Common myeloid progenitor, CD34-positive (primary cell): Measurements from ENCODE around the gene NTN3.

Source experiments
- CTCF ChIA-PET: fragments of 350-600 bp; sonication (Branson Sonifier 250); formaldehyde crosslinking; loops from one replicate; lab custom pipeline; 2021; ENCODE audit warnings: antibody characterized with exemption; lab: Charles Lee
- POLR2A ChIA-PET: fragments of 350-600 bp; sonication (Branson Sonifier 250); formaldehyde crosslinking; loops from one replicate; lab custom pipeline; 2021; ENCODE audit warnings: antibody characterized with exemption; lab: Charles Lee
- DNase-seq, 3 donors: peaks; one replicate each; pipeline versions ENCODE4 v3.0.0 to v3.0.0-alpha.2; 2013
- H3K27ac ChIP-seq, 2 experiments: 1 replicate in 1 of 2; 2 replicates in 1 of 2; pipeline ENCODE4 v1.7.0; 2013; ENCODE audit warnings: inconsistent platforms in 2 of 2, low read length in 2 of 2, mild to moderate bottlenecking in 2 of 2, low read depth in 1 of 2, moderate library complexity in 1 of 2; ENCODE audit not compliant: severe bottlenecking in 2 of 2, insufficient read depth in 1 of 2, poor library complexity in 1 of 2
- H3K27me3 ChIP-seq, 5 experiments: replicated peaks in 2 of 5; 1 replicate in 3 of 5; 2 replicates in 2 of 5; pipeline versions ENCODE4 v1.6.1 to v1.7.0; 2013; ENCODE audit warnings: low read length in 4 of 5, mild to moderate bottlenecking in 2 of 5, moderate library complexity in 2 of 5, inconsistent platforms in 1 of 5; ENCODE audit not compliant: insufficient read depth in 5 of 5, control insufficient read depth in 4 of 5
- H3K36me3 ChIP-seq, 4 experiments: 1 replicate in 2 of 4; 2 replicates in 2 of 4; pipeline versions ENCODE4 v1.6.1 to v1.7.0; 2013; ENCODE audit warnings: low read length in 3 of 4, control low read depth in 1 of 4, mild to moderate bottlenecking in 1 of 4; ENCODE audit not compliant: control insufficient read depth in 4 of 4, insufficient read depth in 4 of 4
- H3K4me1 ChIP-seq, 4 experiments: 1 replicate in 3 of 4; 2 replicates in 1 of 4; pipeline versions ENCODE4 v1.6.1 to v1.7.1; 2013; ENCODE audit warnings: low read length in 3 of 4, mild to moderate bottlenecking in 3 of 4, control low read depth in 1 of 4, inconsistent platforms in 1 of 4, moderate library complexity in 1 of 4; ENCODE audit not compliant: control insufficient read depth in 4 of 4, insufficient read depth in 4 of 4; ENCODE audit errors: control extremely low read depth in 1 of 4
- H3K4me3 ChIP-seq, 7 experiments: 1 replicate in 4 of 7; 2 replicates in 3 of 7; pipeline versions ENCODE4 v1.5.1 to v1.7.0; 2013; ENCODE audit warnings: mild to moderate bottlenecking in 7 of 7, low read length in 6 of 7, moderate library complexity in 6 of 7, inconsistent platforms in 2 of 7, low read depth in 2 of 7, control low read depth in 1 of 7; ENCODE audit not compliant: insufficient read depth in 4 of 7, control insufficient read depth in 1 of 7; ENCODE audit errors: extremely low read depth in 1 of 7
- H3K9me3 ChIP-seq, 5 experiments: 1 replicate in 4 of 5; 2 replicates in 1 of 5; pipeline versions ENCODE4 v1.6.1 to v1.7.1; 2013; ENCODE audit warnings: low read length in 4 of 5, mild to moderate bottlenecking in 2 of 5, inconsistent platforms in 1 of 5, low read depth in 1 of 5, moderate library complexity in 1 of 5; ENCODE audit not compliant: control insufficient read depth in 4 of 5, insufficient read depth in 2 of 5; ENCODE audit errors: control extremely low read depth in 1 of 5
- WGBS: methylation state at CpG from one replicate; pipeline ENCODE4 v1.1.5; 2013; ENCODE audit not compliant: insufficient coverage; 5-methylcytosine and 5-hydroxymethylcytosine counted together

Gene NTN3

DNA sequence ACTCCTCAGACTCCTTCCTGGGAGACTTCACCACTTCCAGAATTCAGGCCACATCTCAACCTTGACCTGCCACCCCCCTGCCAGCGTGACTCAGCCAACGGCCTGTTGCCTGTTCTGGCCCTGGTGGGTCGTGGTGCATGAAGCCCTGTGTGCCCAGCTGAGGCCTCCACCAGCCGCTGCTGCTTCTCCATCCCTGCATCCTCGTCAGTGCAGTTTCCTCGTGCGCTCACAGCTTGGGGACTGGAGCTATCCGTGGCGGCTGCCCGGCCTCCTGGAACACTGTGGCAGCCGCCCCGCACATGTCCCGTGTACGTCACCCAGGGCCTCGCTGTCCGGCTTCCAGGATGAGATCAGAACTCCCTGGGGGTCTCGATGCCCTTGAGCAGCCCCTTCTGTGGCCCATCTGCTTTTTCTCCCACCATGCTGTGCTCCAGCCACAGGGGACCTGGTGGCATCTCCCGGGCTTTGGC, 19.2 kb upstream of the NTN3 start:
- no peak for DNase-seq
- peaks cover 11 to 85% (median 63%) of the 10 kb centered on the region in 4 experiments for H3K36me3 ChIP-seq
- no peak overlapping the region for H3K27ac ChIP-seq
- ChIA-PET CTCF (interaction anchor here (1.5 kb wide), 1 partner anchor 27 kb away, joined by 3 read pairs; no protein-coding TSS in a partner anchor), POLR2A (no interaction called here)
- no peaks in the 10 kb centered on the region for H3K27me3 ChIP-seq
- H3K4me3 ChIP-seq: no peak overlapping the region
- no peaks in the 10 kb centered on the region for H3K4me1 ChIP-seq
- H3K9me3 ChIP-seq: no peaks in the 10 kb centered on the region
- WGBS: 98% methylated on average over 18 of the region's 18 CpGs

DNA sequence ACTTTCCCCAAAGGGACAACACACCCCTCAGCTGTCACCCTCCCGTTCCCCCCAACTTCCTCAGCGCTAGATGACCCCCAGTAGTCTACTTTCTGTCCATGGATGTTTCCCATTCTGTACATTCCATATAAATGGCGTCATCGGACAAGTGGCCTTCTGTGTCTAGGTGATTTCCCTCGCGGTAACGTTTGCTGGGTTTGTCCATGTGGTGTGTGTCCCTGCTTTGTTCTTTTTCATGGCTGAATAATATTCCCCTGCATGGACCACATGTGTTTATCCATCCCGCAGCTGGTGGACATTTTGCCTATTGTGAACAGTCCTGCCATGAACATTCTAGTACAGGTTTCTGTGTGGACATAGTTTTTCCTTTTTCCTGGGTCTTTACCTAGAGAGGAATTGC, 18.4 kb upstream of the NTN3 start:
- H3K27ac ChIP-seq: no peak overlapping the region
- WGBS: 95% methylated on average over 7 of the region's 8 CpGs
- H3K9me3 ChIP-seq: no peaks in the 10 kb centered on the region
- ChIA-PET POLR2A (no interaction called here), CTCF (interaction anchor here (1.5 kb wide), 2 partner anchors 26 to 32 kb away, joined by 3 to 4 read pairs; no protein-coding TSS in a partner anchor)
- no peaks in the 10 kb centered on the region for H3K27me3 ChIP-seq
- no peaks in the 10 kb centered on the region for H3K4me1 ChIP-seq
- no peak overlapping the region for H3K4me3 ChIP-seq
- H3K36me3 ChIP-seq: peaks cover 10 to 87% (median 66%) of the 10 kb centered on the region in 4 experiments
- no peak for DNase-seq

- Histone ChIP-seq H3K9me3 (no peaks in the 10 kb centered on the region), H3K27me3 (no peaks in the 10 kb centered on the region), H3K4me3 (no peak overlapping the region), H3K36me3 (peaks cover 10 to 78% (median 53%) of the 10 kb centered on the region in 4 experiments), H3K4me1 (peaks cover 0 to 12% (median 10%) of the 10 kb centered on the region in 4 experiments), H3K27ac (no peak overlapping the region)
- ChIA-PET POLR2A (interaction anchor here (0.8 to 1.1 kb wide), 2 partner anchors 15 to 46 kb away, joined by 3 read pairs; no protein-coding TSS in a partner anchor), CTCF (interaction anchor here (1.3 to 1.4 kb wide), 2 partner anchors 15 to 33 kb away, joined by 3 read pairs; no protein-coding TSS in a partner anchor)
- DNase-seq: no peak
- 91% methylated on average over 24 of the region's 28 CpGs for WGBS
These were observed 15.8 kb upstream of the NTN3 start for GRCh38 chr16:2455081-2455845.

GRCh38 chr16:2456551-2457153, 14.4 kb upstream of the NTN3 start:
- no peak overlapping the region for H3K27ac ChIP-seq
- no peak for DNase-seq
- no peak overlapping the region for H3K4me3 ChIP-seq
- no peaks in the 10 kb centered on the region for H3K9me3 ChIP-seq
- peaks cover 8 to 72% (median 48%) of the 10 kb centered on the region in 4 experiments for H3K36me3 ChIP-seq
- peaks cover 0 to 20% (median 17%) of the 10 kb centered on the region in 4 experiments for H3K4me1 ChIP-seq
- no peaks in the 10 kb centered on the region for H3K27me3 ChIP-seq
- POLR2A ChIA-PET: no interaction called here
- CTCF ChIA-PET: no interaction called here
- 94% methylated on average over 17 of the region's 21 CpGs for WGBS

DNA sequence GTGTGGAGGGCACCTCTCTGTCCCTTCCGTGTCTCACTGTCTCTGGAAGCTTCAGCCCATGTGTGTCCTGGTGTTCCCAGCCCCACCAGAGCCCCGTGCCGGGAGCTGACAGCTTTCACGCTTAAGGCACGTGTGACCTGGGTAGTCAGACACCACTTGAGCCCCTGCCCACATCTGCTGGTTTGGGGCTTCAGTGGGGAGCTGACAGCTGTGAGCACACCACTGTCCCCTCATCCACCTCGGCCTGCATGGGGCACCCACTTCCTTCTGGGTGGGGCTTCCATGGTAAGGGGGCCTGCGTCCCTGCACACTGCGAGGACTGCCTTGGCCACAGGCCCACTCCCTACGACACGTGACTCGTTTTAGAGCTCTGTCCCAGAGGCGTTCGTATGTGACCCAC, 13.8 kb upstream of the NTN3 start:
- Histone ChIP-seq H3K4me1 (peaks cover 0 to 20% (median 17%) of the 10 kb centered on the region in 4 experiments), H3K36me3 (peaks cover 6 to 67% (median 46%) of the 10 kb centered on the region in 4 experiments), H3K9me3 (no peaks in the 10 kb centered on the region), H3K4me3 (no peak overlapping the region), H3K27ac (no peak overlapping the region), H3K27me3 (no peaks in the 10 kb centered on the region)
- WGBS: 94% methylated on average over 11 of the region's 13 CpGs
- no peak for DNase-seq
- ChIA-PET POLR2A (no interaction called here), CTCF (no interaction called here)

GRCh38 chr16:2457946-2458345, 13.2 kb upstream of the NTN3 start:
- 96% methylated on average over 6 of the region's 7 CpGs for WGBS
- DNase-seq: no peak
- no peaks in the 10 kb centered on the region for H3K9me3 ChIP-seq
- H3K27ac ChIP-seq: no peak overlapping the region
- POLR2A ChIA-PET: no interaction called here
- CTCF ChIA-PET: no interaction called here
- H3K36me3 ChIP-seq: peaks cover 6 to 66% (median 40%) of the 10 kb centered on the region in 4 experiments
- peaks cover 0 to 20% (median 17%) of the 10 kb centered on the region in 4 experiments for H3K4me1 ChIP-seq
- no peaks in the 10 kb centered on the region for H3K27me3 ChIP-seq
- H3K4me3 ChIP-seq: no peak overlapping the region
